Effector CD4-positive, alpha-beta T cell (primary cell): ENCODE measurements around the gene HS1BP3.

Source experiments
- DNase-seq: peaks from one replicate; pipeline ENCODE4 v3.0.0-alpha.2; 2020

HS1BP3 gene

GRCh38 chr2:20674974-20675679, 24.2 kb upstream of the HS1BP3 start:
- no peak for DNase-seq

GRCh38 chr2:20674309-20674965, 23.5 kb upstream of the HS1BP3 start:
- no peak for DNase-seq

GRCh38 chr2:20673686-20674308, 22.9 kb upstream of the HS1BP3 start:
- DNase-seq, result no peak

- no peak for DNase-seq
Observed at GRCh38 chr2:20672201-20672951, 21.5 kb upstream of the HS1BP3 start.

GRCh38 chr2:20671736-20672080, 20.8 kb upstream of the HS1BP3 start:
- no peak for DNase-seq

- DNase-seq, result no peak
Observed at GRCh38 chr2:20671036-20671735, 20.3 kb upstream of the HS1BP3 start.

GRCh38 chr2:20670315-20671035, 19.6 kb upstream of the HS1BP3 start:
- DNase-seq, result no peak

GRCh38 chr2:20669562-20670314, 18.8 kb upstream of the HS1BP3 start:
- no peak for DNase-seq

- no peak for DNase-seq
Observed at GRCh38 chr2:20668871-20669475, 18.1 kb upstream of the HS1BP3 start.

- no peak for DNase-seq
Observed at GRCh38 chr2:20668451-20668850, 17.6 kb upstream of the HS1BP3 start.

GRCh38 chr2:20667531-20668401, 16.9 kb upstream of the HS1BP3 start:
- DNase-seq, result no peak

GRCh38 chr2:20667151-20667530, 16.2 kb upstream of the HS1BP3 start:
- no peak for DNase-seq

GRCh38 chr2:20666304-20667150, 15.6 kb upstream of the HS1BP3 start, which contains the start of gene GDF7:
Gene GDF7 (plus strand): TSS chr2:20667144. CDS start chr2:20667240, 96 bp downstream.
- DNase-seq, result no peak

- no peak for DNase-seq
Observed at GRCh38 chr2:20666005-20666303, 15.1 kb upstream of the HS1BP3 start.

- DNase-seq, result no peak
Observed at GRCh38 chr2:20665243-20666004, 14.5 kb upstream of the HS1BP3 start.

GRCh38 chr2:20664431-20665242, 13.7 kb upstream of the HS1BP3 start:
- no peak for DNase-seq

- DNase-seq, result no peak
Observed at GRCh38 chr2:20664071-20664390, 13.1 kb upstream of the HS1BP3 start.
